Calu3 (cell line): Measurements from ENCODE around the gene SDE2. TPM values are rescaled to one million over a fixed set of nuclear protein-coding genes. Genes with fewer than 3 reads are reported as not detected.
"Not testable (repeated sequence)": the region's sequence is repeated elsewhere in the genome, so short reads cannot be mapped to it uniquely, and the experiment has no call there.

Experiments
- BruUV-seq: library from RNA; stranded (reverse); fragments of 400-500 nt; replicated peaks from 2 replicates; lab custom pipeline; 2021; lab: Mats Ljungman, UMichigan
- CTCF ChIA-PET: fragments of 300-600 bp; sonication (Branson Sonifier 250); formaldehyde crosslinking; loops from one replicate; lab custom pipeline; 2022; ENCODE audit warnings: antibody characterized with exemption; lab: Charles Lee
- DNase-seq: peaks from one replicate; pipeline ENCODE4 v3.0.0; 2022
- H3K27ac Mint-ChIP-seq: one replicate; pipeline ENCODE4 v1.8.0; 2022; ENCODE audit warnings: mixed read lengths; ENCODE audit not compliant: unreplicated experiment
- H3K27me3 Mint-ChIP-seq: one replicate; pipeline ENCODE4 v1.8.0; 2022; ENCODE audit warnings: mixed read lengths; ENCODE audit not compliant: unreplicated experiment
- H3K36me3 Mint-ChIP-seq: one replicate; pipeline ENCODE4 v1.8.0; 2022; ENCODE audit warnings: mild to moderate bottlenecking, moderate library complexity, mixed read lengths; ENCODE audit not compliant: insufficient read depth, unreplicated experiment
- H3K4me1 Mint-ChIP-seq: one replicate; pipeline ENCODE4 v1.8.0; 2022; ENCODE audit warnings: mild to moderate bottlenecking, low read depth, mixed read lengths; ENCODE audit not compliant: unreplicated experiment
- H3K4me3 Mint-ChIP-seq: one replicate; pipeline ENCODE4 v1.8.0; 2022; ENCODE audit warnings: mild to moderate bottlenecking, low read depth, moderate library complexity, mixed read lengths; ENCODE audit not compliant: unreplicated experiment
- H3K9me3 Mint-ChIP-seq: one replicate; pipeline ENCODE4 v1.8.0; 2022; ENCODE audit warnings: low read depth, mixed read lengths; ENCODE audit not compliant: unreplicated experiment
- CTCF ChIP-seq: fragments of 200-600 bp; IDR thresholded peaks from one replicate; pipeline ENCODE4 v1.8.0; 2022; ENCODE audit warnings: antibody characterized with exemption; ENCODE audit not compliant: unreplicated experiment
- intact Hi-C: fragments of 100-400 bp; cut with micrococcal nuclease; formaldehyde crosslinking; loops from one replicate; pipeline ENCODE4 v1.10.0; 2022; ENCODE audit not compliant: unreplicated experiment
- total RNA-seq: library from RNA; stranded (reverse); gene quantifications from 2 replicates; pipeline ENCODE4 v1.2.3, GENCODE V29; 2022

Gene SDE2
- total RNA-seq, 1 experiment from 2014 or later, result 26.2 TPM

GRCh38 chr1:225937048-225937968 lies 61.8 kb downstream of the SDE2 start:
- Mint-ChIP-seq H3K36me3 (no peaks in the 10 kb centered on the region), H3K9me3 (no peaks in the 10 kb centered on the region), H3K4me3 (no peak overlapping the region), H3K27me3 (no peaks in the 10 kb centered on the region), H3K27ac (no peak overlapping the region), H3K4me1 (no peaks in the 10 kb centered on the region)
- BruUV-seq, result no TSS peak
- DNase-seq, result no peak
- no peak for TF ChIP-seq CTCF
- CTCF ChIA-PET, result interaction anchor here (1.9 kb wide), 1 partner anchor 28 kb away, joined by 4 read pairs; no protein-coding TSS in a partner anchor
- intact Hi-C loops, result no loop called here

- Mint-ChIP-seq H3K27me3 (no peaks in the 10 kb centered on the region), H3K4me1 (no peaks in the 10 kb centered on the region), H3K36me3 (no peaks in the 10 kb centered on the region), H3K9me3 (no peaks in the 10 kb centered on the region), H3K4me3 (no peak overlapping the region), H3K27ac (no peak overlapping the region)
- no TSS peak for BruUV-seq
- intact Hi-C loops, result no loop called here
- TF ChIP-seq CTCF, result no peak
- CTCF ChIA-PET, result interaction anchor here (1.9 kb wide), 1 partner anchor 27 kb away, joined by 4 read pairs; no protein-coding TSS in a partner anchor
- no peak for DNase-seq
Measured at GRCh38 chr1:225936523-225936922, 62.6 kb downstream of the SDE2 start.

- H3K4me3 Mint-ChIP-seq, H3K27ac Mint-ChIP-seq, H3K27me3 Mint-ChIP-seq, intact Hi-C loops, BruUV-seq, DNase-seq, H3K4me1 Mint-ChIP-seq, H3K36me3 Mint-ChIP-seq, CTCF ChIA-PET, H3K9me3 Mint-ChIP-seq: not testable (repeated sequence)
Measured at GRCh38 chr1:225936086-225936485, 63.1 kb downstream of the SDE2 start.

- Mint-ChIP-seq H3K9me3 (no peaks in the 10 kb centered on the region), H3K4me1 (no peaks in the 10 kb centered on the region), H3K36me3 (no peaks in the 10 kb centered on the region), H3K27ac (no peak overlapping the region), H3K27me3 (no peaks in the 10 kb centered on the region), H3K4me3 (no peak overlapping the region)
- DNase-seq, result no peak
- BruUV-seq, result no TSS peak
- CTCF ChIA-PET, result interaction anchor here (0.6 to 1.1 kb wide), 2 partner anchors 11 to 250 kb away, joined by 3 to 5 read pairs; no protein-coding TSS in a partner anchor
- intact Hi-C loops, result no loop called here
- no peak for TF ChIP-seq CTCF
Measured at GRCh38 chr1:225934711-225935110, 64.4 kb downstream of the SDE2 start.
